K562 (cell line): ENCODE measurements around the gene OR7G3. TPM values are rescaled to one million over a fixed set of nuclear protein-coding genes. Genes with fewer than 3 reads are reported as not detected.

Source experiments
- ATAC-seq: fragments of 200-7000 bp; cut with Tn5 transposase; 3 replicates; pipeline ENCODE4 v1.9.1; 2020; ENCODE audit warnings: moderate library complexity
- BruUV-seq: library from RNA; stranded (reverse); fragments of 400-500 nt; replicated peaks from 2 replicates; lab custom pipeline; 2021; lab: Mats Ljungman, UMichigan
- CTCF ChIA-PET: fragments of 300-600 bp; formaldehyde crosslinking; extraction: SDS; loops from one replicate; lab custom pipeline; 2021; ENCODE audit warnings: low intra/inter-chr PET ratio; lab: Yijun Ruan, JAX
- POLR2A ChIA-PET: fragments of 300-600, 350-650 bp; sonication (Branson Sonifier 250); formaldehyde crosslinking; extraction: SDS; loops from one replicate; lab custom pipeline; 2021; ENCODE audit warnings: antibody characterized with exemption, inconsistent platforms; lab: Yijun Ruan, JAX
- DNase-seq, 4 experiments: peaks; one replicate each; pipeline versions ENCODE4 v3.0.0 to v3.0.0-alpha.2; 2011 to 2018; ENCODE audit warnings: low spot score in 3 of 4, mixed read lengths in 3 of 4; ENCODE audit errors: extremely low read depth in 1 of 4
- FAIRE-seq: peaks from 2 replicates; lab custom pipeline; 2011; peaks lifted over from hg19 to GRCh38; lab: Jason Lieb, UNC
- H2AFZ ChIP-seq: 2 replicates; pipeline ENCODE4 v1.6.0; 2011; ENCODE audit warnings: low read depth, low read length, control low read depth, inconsistent platforms
- H3K27ac ChIP-seq: fragments of 200-600 bp; 3 replicates; pipeline ENCODE4 v1.8.0; 2011; ENCODE audit warnings: low read depth, mild to moderate bottlenecking, control low read depth, inconsistent platforms, low read length, moderate library complexity, mixed read lengths; ENCODE audit errors: extremely low read depth
- H3K27me3 ChIP-seq, 2 experiments: fragments of 300-600 bp in 1 of 2; 2 replicates in 1 of 2; 3 replicates in 1 of 2; pipeline versions ENCODE4 v1.6.0 to v1.8.0; 2011; ENCODE audit warnings: inconsistent platforms in 2 of 2, low read length in 2 of 2, mild to moderate bottlenecking in 1 of 2, mixed read lengths in 1 of 2, moderate library complexity in 1 of 2; ENCODE audit not compliant: control insufficient read depth in 2 of 2, insufficient read depth in 2 of 2
- H3K36me3 ChIP-seq: fragments of 300-600 bp; 3 replicates; pipeline ENCODE4 v1.8.0; 2011; ENCODE audit warnings: mild to moderate bottlenecking, low read length, inconsistent platforms; ENCODE audit not compliant: control insufficient read depth, insufficient read depth
- H3K4me1 ChIP-seq, 2 experiments: fragments of 200-600 bp in 1 of 2; replicated peaks in 1 of 2; 2 replicates in 1 of 2; 3 replicates in 1 of 2; pipeline versions ENCODE4 v1.5.1 to v1.8.0; 2011; ENCODE audit warnings: inconsistent platforms in 2 of 2, low read length in 2 of 2, mild to moderate bottlenecking in 1 of 2, mixed read lengths in 1 of 2, moderate library complexity in 1 of 2; ENCODE audit not compliant: control insufficient read depth in 2 of 2, insufficient read depth in 2 of 2
- H3K4me2 ChIP-seq: 2 replicates; pipeline ENCODE4 v1.6.1; 2011; ENCODE audit warnings: low read length, control low read depth, inconsistent platforms, mixed read lengths; ENCODE audit not compliant: insufficient read depth
- H3K4me3 ChIP-seq: fragments of 200-600 bp; sonication (generic), shearing (Covaris generic); 2 replicates; pipeline ENCODE4 v1.5.1; 2016; ENCODE audit warnings: control low read depth, inconsistent platforms
- H3K79me2 ChIP-seq: fragments of 200-600 bp; 3 replicates; pipeline ENCODE4 v1.8.0; 2011; ENCODE audit warnings: low read length, inconsistent platforms; ENCODE audit not compliant: control insufficient read depth, insufficient read depth
- H3K9ac ChIP-seq, 2 experiments: 2 replicates each; pipeline versions ENCODE4 v1.6.0 to v1.6.1; 2011; ENCODE audit warnings: low read depth in 2 of 2, low read length in 2 of 2, control low read depth in 1 of 2, inconsistent platforms in 1 of 2, mild to moderate bottlenecking in 1 of 2, mixed read lengths in 1 of 2; ENCODE audit not compliant: insufficient read depth in 1 of 2
- H3K9me1 ChIP-seq: one replicate; pipeline ENCODE4 v1.6.0; 2011; ENCODE audit warnings: inconsistent platforms, mild to moderate bottlenecking, low read length, moderate library complexity; ENCODE audit not compliant: control insufficient read depth, insufficient read depth
- H3K9me3 ChIP-seq: replicated peaks from 2 replicates; pipeline ENCODE4 v1.5.1; 2011; ENCODE audit warnings: low read depth, low read length, inconsistent platforms; ENCODE audit not compliant: control insufficient read depth, insufficient read depth
- H4K20me1 ChIP-seq: replicated peaks from 2 replicates; pipeline ENCODE4 v1.6.1; 2011; ENCODE audit warnings: low read length, inconsistent platforms, mixed read lengths; ENCODE audit not compliant: control insufficient read depth, insufficient read depth
- BCOR ChIP-seq: fragments of 450-650 bp; IDR thresholded peaks from 2 replicates; pipeline ENCODE4 v1.6.1; 2016
- CEBPG ChIP-seq, 3 experiments: fragments of 200-800 bp in 1 of 3; sonication (Bioruptor generic) in 1 of 3; sonication (generic) in 1 of 3; formaldehyde crosslinking in 1 of 3; IDR thresholded peaks in 2 of 3; conservative IDR thresholded peaks in 1 of 3; 2 replicates each; pipeline versions ENCODE4 v1.6.1 to v1.8.0; 2016 to 2022; ENCODE audit warnings: missing compliant biosample characterization in 2 of 3, missing genetic modification characterization in 2 of 3, mild to moderate bottlenecking in 1 of 3, missing genetic modification reagents in 1 of 3
- ELF1 ChIP-seq: fragments of 200-800 bp; sonication (Bioruptor generic); IDR thresholded peaks from 2 replicates; pipeline ENCODE4 v1.6.1; 2016; ENCODE audit warnings: missing genetic modification characterization, missing compliant biosample characterization
- MAFG ChIP-seq: fragments of 450-650 bp; conservative IDR thresholded peaks from 2 replicates; pipeline ENCODE4 v1.6.1; 2016; ENCODE audit warnings: missing genetic modification characterization, missing compliant biosample characterization
- MECOM ChIP-seq: fragments of 250-450 bp; sonication (Bioruptor Pico); IDR thresholded peaks from 2 replicates; pipeline ENCODE4 v1.8.0; 2022; ENCODE audit warnings: inconsistent platforms
- TAF15 ChIP-seq: fragments of 200-400 bp; formaldehyde crosslinking; IDR thresholded peaks from 2 replicates; pipeline ENCODE4 v1.6.1; 2017; ENCODE audit warnings: mild to moderate bottlenecking, low read depth, low read length, moderate library complexity
- U2AF2 ChIP-seq: fragments of 200-400 bp; formaldehyde crosslinking; optimal IDR thresholded peaks from 2 replicates; pipeline ENCODE3; 2017; ENCODE audit warnings: low read depth, mild to moderate bottlenecking, low read length
- ZBTB1 ChIP-seq: sonication (generic); formaldehyde crosslinking; IDR thresholded peaks from 2 replicates; pipeline ENCODE4 v1.8.1; 2023; ENCODE audit warnings: missing genetic modification reagents, low read depth, mild to moderate bottlenecking, borderline replicate concordance
- ZNF324 ChIP-seq: fragments of 250-450 bp; sonication (Bioruptor Pico); IDR thresholded peaks from 2 replicates; pipeline ENCODE4 v1.4.0; 2020; ENCODE audit warnings: mild to moderate bottlenecking
- ZNF551 ChIP-seq: fragments of 250-450 bp; sonication (Bioruptor Pico); IDR thresholded peaks from 2 replicates; pipeline ENCODE4 v1.5.0; 2021; ENCODE audit warnings: mild to moderate bottlenecking, moderate library complexity
- WGBS: fragments of 100-300 bp; shearing (Covaris generic); methylation state at CpG from one replicate; pipeline ENCODE4 v1.1.6; 2016; ENCODE audit warnings: low coverage, mixed read lengths; ENCODE audit not compliant: insufficient coverage; ENCODE audit errors: missing lambda C conversion rate; 5-methylcytosine and 5-hydroxymethylcytosine counted together
- in situ Hi-C: fragments of 300-500 bp; cut with MboI; formaldehyde crosslinking; loops from 4 replicates; pipeline ENCODE4 v1.15.0; 2018; ENCODE audit warnings: inconsistent platforms, mixed read lengths
- intact Hi-C: fragments of 100-400 bp; cut with micrococcal nuclease; formaldehyde crosslinking; loops from 2 replicates; pipeline ENCODE4 v1.14.2; 2022
- polyA plus RNA-seq, 8 experiments: library from polyadenylated mRNA; depleted of rRNA in 4 of 8; stranded (reverse) in 5 of 8; unstranded in 3 of 8; fragments of >200 nt; fragmentation: Nextera tagmentation in 2 of 8; fragmentation: Illumina TruSeq in 1 of 8; extraction: Ambion mirVana in 2 of 8; extraction: Trizol in 1 of 8; gene quantifications; 2 replicates each; pipeline versions ENCODE4 v1.2.1 to v1.2.3, GENCODE V29; 2011 to 2014; ENCODE audit warnings: inconsistent platforms in 1 of 8, missing spikeins in 1 of 8
- total RNA-seq, 7 experiments: library from RNA; depleted of rRNA in 6 of 7; stranded (reverse); fragments of >200 nt in 6 of 7; fragmentation: Illumina TruSeq in 2 of 7; extraction: Trizol in 2 of 7; gene quantifications; 2 replicates each; pipeline versions ENCODE4 v1.2.1 to v1.2.3, GENCODE V29; 2011 to 2021; ENCODE audit warnings: low replicate concordance in 1 of 7
- TF ChIP-seq, protein P1 (sequence below): IDR thresholded peaks from 2 replicates; pipeline ENCODE4 v1.6.1; 2011; ENCODE audit not compliant: insufficient read length; ENCODE audit errors: extremely low read depth
- TF ChIP-seq, protein P2 (sequence below): fragments of 200-600 bp; sonication (generic); IDR thresholded peaks from one replicate; pipeline ENCODE4 v1.6.1; 2012; ENCODE audit warnings: mild to moderate bottlenecking, low read depth, low read length, inconsistent platforms

The OR7G3 gene
- total and polyA plus RNA-seq, 9 of the 15 experiments (the other 6 are each of a cell fraction or from before 2014, with no cell fraction given), result not detected

DNA sequence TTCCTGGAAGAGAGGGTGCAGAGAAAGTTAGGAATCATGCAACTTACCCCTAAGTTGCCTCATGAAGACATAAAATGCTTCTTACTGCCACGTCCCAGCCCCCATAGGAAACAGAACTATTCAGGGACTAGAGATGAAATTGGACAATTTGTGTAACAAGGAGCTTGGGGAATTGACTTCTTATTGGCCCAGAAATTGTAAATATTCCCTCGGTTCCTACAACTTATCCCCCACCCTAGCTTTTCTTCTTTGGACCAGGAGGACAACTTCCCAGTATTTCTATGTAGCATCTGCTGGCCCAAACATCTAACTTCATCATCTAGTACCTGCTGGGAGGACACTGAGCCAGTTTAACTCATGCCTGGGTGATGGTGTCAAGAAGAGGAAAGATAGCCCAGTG is 40.0 kb downstream of the OR7G3 start, which contains the start of gene OR1M1:
Gene OR1M1, plus strand, starts transcription at position 301 of the 400 bp plus-strand sequence. CDS start 6,184 bp downstream, outside the sequence.
- H3K9ac ChIP-seq, result no peak within 1 kb of the TSS
- H3K9me3 ChIP-seq, result no peaks in the 10 kb centered on the region
- ChIA-PET POLR2A (no interaction called here), CTCF (no interaction called here)
- H4K20me1 ChIP-seq, result no peaks in the 10 kb centered on the region
- no peak within 1 kb of the TSS for H3K4me2 ChIP-seq
- no TSS peak for BruUV-seq
- H3K27me3 ChIP-seq, result peaks cover 11 to 15% of the 10 kb centered on the region in 2 experiments; a peak in 4 of 5 replicates
- 4% methylated on average over 2 of the region's 2 CpGs for WGBS
- FAIRE-seq (no peak), ATAC-seq (no peak), DNase-seq (no peak)
- no peak within 1 kb of the TSS for H2AFZ ChIP-seq
- no peaks in the 10 kb centered on the region for H3K4me1 ChIP-seq
- intact Hi-C loops, result no loop called here
- in situ Hi-C loops, result loop anchor here (25.0 kb wide), 1 partner anchor 324 kb away; no protein-coding TSS in a partner anchor
- H3K27ac ChIP-seq, result no peak within 1 kb of the TSS
- no peaks in the 10 kb centered on the region for H3K9me1 ChIP-seq
- H3K4me3 ChIP-seq, result no peak within 1 kb of the TSS
- H3K79me2 ChIP-seq, result no peaks in the 10 kb centered on the region
- H3K36me3 ChIP-seq, result no peaks in the 10 kb centered on the region
- TF ChIP-seq TAF15 (no peak), U2AF2 (no peak), ZNF324 (CRISPR knock-in tag) (no peak), ELF1 (tag) (no peak), MECOM (CRISPR knock-in tag) (no peak), CEBPG (CRISPR knock-in tag; IDR thresholded peaks at IDR 0.05) (no peak), CEBPG (tag; conservative IDR thresholded peaks at IDR 0.05 in 1 of 2, IDR thresholded peaks at IDR 0.05 in 1 of 2) (no peak), ZBTB1 (CRISPR knock-in tag) (no peak), ZNF551 (no peak), BCOR (no peak), MAFG (tag) (no peak)
- TF ChIP-seq, protein P1, sequence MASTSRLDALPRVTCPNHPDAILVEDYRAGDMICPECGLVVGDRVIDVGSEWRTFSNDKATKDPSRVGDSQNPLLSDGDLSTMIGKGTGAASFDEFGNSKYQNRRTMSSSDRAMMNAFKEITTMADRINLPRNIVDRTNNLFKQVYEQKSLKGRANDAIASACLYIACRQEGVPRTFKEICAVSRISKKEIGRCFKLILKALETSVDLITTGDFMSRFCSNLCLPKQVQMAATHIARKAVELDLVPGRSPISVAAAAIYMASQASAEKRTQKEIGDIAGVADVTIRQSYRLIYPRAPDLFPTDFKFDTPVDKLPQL, result no peak
- TF ChIP-seq, protein P2, sequence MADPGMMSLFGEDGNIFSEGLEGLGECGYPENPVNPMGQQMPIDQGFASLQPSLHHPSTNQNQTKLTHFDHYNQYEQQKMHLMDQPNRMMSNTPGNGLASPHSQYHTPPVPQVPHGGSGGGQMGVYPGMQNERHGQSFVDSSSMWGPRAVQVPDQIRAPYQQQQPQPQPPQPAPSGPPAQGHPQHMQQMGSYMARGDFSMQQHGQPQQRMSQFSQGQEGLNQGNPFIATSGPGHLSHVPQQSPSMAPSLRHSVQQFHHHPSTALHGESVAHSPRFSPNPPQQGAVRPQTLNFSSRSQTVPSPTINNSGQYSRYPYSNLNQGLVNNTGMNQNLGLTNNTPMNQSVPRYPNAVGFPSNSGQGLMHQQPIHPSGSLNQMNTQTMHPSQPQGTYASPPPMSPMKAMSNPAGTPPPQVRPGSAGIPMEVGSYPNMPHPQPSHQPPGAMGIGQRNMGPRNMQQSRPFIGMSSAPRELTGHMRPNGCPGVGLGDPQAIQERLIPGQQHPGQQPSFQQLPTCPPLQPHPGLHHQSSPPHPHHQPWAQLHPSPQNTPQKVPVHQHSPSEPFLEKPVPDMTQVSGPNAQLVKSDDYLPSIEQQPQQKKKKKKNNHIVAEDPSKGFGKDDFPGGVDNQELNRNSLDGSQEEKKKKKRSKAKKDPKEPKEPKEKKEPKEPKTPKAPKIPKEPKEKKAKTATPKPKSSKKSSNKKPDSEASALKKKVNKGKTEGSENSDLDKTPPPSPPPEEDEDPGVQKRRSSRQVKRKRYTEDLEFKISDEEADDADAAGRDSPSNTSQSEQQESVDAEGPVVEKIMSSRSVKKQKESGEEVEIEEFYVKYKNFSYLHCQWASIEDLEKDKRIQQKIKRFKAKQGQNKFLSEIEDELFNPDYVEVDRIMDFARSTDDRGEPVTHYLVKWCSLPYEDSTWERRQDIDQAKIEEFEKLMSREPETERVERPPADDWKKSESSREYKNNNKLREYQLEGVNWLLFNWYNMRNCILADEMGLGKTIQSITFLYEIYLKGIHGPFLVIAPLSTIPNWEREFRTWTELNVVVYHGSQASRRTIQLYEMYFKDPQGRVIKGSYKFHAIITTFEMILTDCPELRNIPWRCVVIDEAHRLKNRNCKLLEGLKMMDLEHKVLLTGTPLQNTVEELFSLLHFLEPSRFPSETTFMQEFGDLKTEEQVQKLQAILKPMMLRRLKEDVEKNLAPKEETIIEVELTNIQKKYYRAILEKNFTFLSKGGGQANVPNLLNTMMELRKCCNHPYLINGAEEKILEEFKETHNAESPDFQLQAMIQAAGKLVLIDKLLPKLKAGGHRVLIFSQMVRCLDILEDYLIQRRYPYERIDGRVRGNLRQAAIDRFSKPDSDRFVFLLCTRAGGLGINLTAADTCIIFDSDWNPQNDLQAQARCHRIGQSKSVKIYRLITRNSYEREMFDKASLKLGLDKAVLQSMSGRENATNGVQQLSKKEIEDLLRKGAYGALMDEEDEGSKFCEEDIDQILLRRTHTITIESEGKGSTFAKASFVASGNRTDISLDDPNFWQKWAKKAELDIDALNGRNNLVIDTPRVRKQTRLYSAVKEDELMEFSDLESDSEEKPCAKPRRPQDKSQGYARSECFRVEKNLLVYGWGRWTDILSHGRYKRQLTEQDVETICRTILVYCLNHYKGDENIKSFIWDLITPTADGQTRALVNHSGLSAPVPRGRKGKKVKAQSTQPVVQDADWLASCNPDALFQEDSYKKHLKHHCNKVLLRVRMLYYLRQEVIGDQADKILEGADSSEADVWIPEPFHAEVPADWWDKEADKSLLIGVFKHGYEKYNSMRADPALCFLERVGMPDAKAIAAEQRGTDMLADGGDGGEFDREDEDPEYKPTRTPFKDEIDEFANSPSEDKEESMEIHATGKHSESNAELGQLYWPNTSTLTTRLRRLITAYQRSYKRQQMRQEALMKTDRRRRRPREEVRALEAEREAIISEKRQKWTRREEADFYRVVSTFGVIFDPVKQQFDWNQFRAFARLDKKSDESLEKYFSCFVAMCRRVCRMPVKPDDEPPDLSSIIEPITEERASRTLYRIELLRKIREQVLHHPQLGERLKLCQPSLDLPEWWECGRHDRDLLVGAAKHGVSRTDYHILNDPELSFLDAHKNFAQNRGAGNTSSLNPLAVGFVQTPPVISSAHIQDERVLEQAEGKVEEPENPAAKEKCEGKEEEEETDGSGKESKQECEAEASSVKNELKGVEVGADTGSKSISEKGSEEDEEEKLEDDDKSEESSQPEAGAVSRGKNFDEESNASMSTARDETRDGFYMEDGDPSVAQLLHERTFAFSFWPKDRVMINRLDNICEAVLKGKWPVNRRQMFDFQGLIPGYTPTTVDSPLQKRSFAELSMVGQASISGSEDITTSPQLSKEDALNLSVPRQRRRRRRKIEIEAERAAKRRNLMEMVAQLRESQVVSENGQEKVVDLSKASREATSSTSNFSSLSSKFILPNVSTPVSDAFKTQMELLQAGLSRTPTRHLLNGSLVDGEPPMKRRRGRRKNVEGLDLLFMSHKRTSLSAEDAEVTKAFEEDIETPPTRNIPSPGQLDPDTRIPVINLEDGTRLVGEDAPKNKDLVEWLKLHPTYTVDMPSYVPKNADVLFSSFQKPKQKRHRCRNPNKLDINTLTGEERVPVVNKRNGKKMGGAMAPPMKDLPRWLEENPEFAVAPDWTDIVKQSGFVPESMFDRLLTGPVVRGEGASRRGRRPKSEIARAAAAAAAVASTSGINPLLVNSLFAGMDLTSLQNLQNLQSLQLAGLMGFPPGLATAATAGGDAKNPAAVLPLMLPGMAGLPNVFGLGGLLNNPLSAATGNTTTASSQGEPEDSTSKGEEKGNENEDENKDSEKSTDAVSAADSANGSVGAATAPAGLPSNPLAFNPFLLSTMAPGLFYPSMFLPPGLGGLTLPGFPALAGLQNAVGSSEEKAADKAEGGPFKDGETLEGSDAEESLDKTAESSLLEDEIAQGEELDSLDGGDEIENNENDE, result no peak
